Measurements from ENCODE around the gene PHLDB1.
A peak's percentile ranks its signal among the peaks of the same experiment; 100 is the strongest.

The PHLDB1 gene

DNA sequence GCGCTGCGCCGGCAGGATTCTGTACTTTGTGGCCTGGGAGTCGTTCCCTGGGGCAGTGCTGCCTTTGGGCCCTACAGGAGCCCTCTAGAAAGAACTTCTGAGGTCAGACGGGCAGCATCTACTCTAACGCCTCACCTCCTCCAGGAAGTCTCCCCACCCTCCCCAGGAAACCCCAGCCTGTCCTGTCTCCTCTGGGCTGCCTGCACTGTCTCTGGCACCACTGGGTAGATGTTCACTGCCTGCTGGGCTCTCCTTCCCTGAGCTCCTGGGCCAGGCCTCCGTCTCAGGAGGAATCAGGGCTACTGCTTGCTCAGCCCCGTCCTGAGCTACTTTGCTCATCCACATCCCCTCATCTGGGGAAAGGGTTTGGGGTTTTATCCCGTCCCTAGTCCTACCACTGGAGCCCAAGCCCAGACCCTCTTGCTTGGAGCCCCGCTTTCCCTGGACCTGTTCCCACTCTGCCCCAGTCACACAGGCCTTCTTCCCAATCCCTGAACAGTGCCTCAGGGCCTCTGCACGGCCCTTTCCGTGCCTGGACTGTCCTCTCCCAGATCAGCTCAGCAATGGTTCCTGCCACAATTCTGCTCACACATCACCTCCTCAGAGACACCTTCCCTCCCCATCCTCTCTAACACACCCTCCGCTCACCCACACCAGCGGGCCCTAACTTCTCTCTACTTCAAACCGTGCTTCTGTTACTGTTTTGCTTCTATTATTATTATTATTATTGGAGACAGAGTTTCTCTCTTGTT is 83.3 kb downstream of the PHLDB1 start:
- DNase-seq: no peak

DNA sequence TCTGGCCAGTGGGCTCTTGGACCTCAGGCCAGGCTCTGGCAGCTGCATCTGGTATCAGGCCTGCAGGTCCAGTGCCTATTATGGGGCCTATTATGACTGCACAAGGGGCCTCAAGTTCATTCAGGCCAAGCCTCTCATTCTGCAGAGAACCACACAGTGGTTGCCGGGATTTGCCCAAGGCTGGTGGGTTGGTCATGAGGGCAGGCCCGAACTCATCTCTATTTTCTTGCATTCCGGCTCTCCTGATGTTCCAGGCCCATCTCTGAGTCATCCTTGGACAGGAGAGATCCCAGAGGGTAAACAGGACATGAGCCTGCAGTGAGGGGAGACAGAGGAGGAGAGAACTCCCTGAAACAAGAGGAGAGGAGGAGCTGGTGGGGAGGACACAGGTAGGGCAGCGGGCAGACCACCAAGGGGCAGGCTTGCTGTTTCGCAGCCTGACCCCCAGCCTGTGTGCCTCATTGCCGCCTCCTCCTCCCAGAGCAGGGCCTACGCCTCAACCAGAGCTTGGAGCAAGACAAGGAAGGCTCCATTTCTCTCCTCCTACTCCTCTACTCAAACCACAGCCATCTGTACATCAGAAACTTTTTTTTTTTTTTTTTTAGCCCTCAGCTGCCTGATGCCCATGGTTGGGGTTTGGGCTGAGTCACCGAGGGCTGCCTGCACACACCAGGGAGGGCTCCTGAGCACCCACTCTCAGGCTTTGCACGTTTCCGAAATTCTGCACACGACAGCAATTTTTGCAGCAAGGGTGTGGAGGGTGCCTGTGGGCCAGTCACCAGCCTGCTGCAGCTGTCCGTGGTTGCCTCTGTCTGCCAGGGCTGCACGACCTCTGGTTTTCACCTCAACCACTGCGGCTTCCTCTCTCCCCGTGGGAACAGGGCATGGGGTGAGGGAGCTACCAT is 84.8 kb downstream of the PHLDB1 start:
- no peak for DNase-seq

DNA sequence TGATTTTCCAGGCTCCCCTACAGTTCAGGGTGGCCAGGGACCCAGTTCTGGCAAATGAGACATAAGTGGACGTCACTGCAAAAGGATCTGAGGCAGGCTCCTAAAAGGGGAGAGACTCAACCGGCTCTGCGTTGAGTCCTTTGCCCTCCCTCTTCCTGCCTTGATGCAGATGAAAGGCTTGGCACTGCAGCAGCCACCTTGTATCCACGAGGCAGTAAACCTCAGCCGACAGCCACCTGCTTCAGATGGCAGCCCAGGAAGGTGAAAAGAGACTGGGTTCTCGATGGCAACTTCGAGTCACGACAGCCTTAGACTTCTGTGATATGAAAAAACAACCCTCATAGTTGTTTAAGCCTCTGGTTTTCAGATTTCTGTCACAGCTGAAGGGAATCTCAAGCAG is 86.8 kb downstream of the PHLDB1 start:
- no peak for DNase-seq

DNA sequence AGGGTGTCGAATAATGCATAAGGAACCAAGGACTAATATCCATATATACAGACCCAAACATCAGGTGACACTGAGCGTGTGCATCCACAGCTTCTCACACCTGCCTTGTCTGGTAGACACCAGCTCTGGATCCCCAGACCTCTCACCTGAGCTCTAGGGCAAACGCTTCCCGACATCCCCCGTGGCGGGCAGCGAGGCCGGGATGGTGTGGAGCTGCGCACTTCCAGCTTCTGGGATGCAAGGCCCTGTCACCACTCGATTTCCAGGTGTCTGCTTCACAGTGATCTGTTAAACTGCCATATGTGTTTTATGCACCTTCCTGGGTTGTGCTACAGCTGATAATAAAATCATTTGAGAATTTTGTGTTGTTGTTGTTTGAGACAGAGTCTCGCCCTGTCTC is 87.4 kb downstream of the PHLDB1 start:
- no peak for DNase-seq

DNA sequence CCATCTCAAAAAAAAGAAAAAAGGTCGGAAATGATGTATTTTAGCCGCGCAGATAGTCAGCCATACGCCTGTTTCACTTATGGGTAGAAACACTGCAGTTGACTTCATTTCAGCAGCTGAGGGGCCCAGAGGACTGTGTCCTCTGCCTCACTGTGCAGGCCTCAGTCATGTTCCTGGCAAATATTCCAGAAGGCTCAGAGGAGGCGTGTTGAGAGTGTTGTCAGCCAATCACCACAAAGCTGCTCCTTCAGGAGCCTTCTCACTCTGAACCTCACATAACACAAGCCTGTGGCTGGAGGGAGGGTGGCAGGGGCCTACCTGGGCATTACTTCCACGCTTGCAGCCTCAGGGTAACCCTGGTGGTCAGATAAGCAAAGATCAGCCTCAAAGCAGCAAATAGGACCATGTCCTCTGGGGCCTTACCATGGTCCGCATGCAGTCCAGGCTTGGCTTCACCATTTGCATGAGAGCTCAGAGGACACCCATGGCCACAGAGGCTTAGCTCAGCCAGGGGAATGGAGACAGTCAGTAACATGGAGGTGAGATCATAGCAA is 89.3 kb downstream of the PHLDB1 start:
- DNase-seq: no peak

DNA sequence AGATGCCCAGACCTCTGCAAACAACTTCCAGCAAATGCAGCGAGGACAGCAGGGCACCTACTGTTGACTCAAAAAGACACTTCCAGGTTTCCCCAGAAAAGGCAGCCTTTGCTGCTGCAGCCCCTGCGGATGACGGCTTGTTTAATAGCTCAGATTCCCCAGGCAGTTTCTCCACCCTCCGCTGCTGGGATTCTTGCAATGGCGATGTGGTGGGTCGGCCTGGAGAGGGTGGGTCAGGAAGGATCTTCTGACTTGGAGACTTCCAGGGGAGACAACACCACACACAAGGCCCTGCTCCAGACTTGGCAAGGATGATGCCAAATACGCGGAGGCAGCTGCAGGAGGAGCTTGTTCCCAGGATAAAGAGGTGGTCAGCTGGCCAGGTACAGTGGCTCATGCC is 89.9 kb downstream of the PHLDB1 start:
- DNase-seq: no peak

DNA sequence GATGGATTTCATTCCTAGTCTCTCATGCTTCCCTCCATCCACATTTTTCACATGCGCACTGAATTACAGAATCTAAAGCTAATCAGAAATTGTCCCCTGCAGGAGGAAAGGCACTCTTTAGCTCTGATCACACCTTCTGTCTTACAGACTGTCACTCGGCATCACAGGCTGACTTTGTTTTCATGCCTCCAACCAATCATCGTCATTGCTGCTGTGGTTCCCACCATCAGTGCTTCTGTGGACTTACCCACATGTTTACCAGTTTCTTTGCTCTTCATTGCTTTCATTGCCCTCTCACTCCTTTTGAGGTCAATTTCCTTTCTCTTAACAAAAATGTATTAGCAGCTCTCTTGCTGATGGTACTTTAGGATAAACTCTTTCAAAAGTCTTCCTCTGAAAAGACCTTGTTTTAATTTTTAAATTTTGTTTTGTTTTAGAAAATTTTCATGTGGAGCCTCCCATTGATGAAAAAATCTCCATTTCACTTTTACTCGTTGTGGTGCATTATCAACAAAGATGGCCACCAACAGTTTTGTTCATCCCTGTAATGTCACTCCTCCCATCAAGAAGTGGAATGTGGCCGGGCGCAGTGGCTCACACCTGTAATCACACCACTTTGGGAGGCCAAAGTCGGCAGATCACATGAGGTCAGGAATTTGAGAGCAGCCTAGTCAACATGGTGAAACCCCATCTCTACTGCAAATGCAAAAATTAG is 92.2 kb downstream of the PHLDB1 start:
- no peak for DNase-seq

DNA sequence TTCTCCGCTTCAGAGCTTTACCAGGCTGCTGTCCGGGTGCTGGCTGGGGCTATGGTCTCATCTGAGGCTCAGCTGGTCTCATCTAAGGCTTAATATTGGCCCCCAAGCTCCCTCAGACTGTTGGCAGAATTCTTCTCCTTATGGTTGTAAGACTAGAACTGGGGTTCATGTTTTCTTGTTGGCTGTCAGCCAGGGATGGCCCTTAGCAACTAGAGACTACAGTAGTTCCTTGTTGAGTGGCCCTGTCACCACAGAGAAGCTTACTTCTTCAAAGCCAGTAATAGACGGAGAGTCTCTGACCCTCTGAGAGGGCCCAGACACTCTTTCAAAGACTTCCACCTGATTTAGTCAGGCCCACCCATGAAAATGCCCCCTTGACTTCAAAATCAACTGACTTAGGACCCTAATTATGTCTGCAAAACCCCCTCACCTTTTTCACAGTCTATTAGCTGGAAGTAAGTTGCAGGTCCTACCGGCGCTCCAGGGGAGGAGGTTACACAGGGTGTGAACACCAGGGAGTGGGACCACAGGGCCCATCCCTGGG is 96.2 kb downstream of the PHLDB1 start:
- DNase-seq: peak; percentile 38

DNA sequence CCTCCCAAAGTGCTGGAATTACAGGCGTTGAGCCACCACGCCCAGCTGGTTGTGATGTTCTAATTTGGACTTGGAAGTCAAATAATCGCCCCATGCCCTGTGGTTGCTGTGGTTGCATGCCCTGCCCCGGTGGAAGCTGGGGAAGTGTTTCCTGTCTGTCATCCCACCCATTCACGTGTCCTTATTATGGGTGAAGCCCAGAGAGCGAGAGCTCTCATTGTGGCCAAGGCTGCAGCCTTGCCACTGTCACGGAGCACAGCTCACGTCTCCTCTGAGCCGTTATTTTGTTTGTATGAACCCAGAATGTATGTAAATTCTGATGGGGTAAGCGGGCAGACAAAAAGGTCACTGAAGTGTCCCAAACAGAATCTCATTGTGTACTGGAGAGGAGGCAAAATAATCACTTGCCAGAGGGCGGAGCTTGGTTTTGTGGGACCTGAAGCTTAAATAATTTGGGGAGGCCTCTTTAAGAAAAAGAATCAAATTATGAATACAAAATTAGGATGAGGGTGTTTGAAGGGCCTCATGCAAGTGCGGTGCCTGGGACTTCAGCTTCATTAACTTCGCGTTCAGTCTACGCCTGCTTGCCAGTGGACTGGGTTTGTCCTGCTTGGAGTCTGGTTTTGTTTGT is 97.8 kb downstream of the PHLDB1 start:
- DNase-seq: no peak

DNA sequence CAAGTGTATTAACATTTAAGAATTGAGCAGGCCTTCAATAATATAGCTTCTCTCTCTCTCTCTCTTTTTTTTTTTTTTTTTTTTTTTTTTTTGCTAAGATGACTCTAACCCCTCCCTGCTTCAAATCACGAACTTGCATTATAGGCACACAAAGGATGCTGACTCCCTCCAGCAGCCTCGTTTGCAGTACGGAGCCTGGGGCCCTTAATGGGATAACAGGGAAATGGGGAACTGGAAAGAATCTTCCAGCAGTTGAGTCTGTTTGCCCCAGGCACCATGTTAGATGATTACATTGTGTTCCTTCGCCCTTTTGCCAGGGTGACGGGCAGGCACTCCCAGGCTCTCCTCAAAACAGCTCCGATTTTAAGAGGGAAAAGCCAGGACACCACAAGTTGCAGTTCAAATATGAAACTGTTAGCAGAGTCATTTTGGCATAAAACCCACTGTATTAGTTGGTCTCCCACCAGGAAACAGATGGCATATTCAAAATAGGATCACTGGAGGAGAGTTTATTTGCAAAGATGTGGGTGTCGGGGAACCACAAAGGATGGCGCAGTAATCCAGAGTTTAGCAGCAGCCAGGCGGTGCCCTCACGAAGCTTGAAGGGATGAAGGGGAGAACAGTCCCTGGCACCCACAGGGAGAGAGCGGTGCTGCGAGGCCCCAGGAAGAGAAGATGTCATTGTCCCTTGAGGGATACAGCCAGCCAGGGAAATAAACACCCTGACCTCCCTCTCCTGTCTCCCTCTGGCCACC is 98.6 kb downstream of the PHLDB1 start:
- DNase-seq: peak; percentile 59

DNA sequence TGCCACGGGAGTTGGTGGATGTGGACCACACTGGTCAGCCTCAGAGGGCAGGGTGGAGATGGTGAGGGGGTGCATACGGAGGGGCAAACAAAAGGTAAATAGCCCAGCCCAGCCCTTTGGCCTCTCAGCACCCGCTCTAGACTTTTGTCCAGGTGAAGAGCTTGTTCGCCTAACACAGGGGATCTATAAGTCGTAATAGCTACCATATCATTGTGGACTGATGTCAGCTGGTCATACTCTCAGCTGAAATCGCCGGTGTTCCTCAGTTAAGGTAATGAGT is 99.1 kb downstream of the PHLDB1 start:
- no peak for DNase-seq

Data from NCI-H82 (cell line).